NOMO-1 (cell line): ENCODE data around the gene TCN1.
A peak's percentile ranks its signal among the peaks of the same experiment; 100 is the strongest.

Experiments used
- DNase-seq, 2 experiments: peaks; one replicate each; lab custom pipeline; 2025; ENCODE audit not compliant: unreplicated experiment in 2 of 2; lab: John Stamatoyannopoulos, UW

Gene TCN1

DNA sequence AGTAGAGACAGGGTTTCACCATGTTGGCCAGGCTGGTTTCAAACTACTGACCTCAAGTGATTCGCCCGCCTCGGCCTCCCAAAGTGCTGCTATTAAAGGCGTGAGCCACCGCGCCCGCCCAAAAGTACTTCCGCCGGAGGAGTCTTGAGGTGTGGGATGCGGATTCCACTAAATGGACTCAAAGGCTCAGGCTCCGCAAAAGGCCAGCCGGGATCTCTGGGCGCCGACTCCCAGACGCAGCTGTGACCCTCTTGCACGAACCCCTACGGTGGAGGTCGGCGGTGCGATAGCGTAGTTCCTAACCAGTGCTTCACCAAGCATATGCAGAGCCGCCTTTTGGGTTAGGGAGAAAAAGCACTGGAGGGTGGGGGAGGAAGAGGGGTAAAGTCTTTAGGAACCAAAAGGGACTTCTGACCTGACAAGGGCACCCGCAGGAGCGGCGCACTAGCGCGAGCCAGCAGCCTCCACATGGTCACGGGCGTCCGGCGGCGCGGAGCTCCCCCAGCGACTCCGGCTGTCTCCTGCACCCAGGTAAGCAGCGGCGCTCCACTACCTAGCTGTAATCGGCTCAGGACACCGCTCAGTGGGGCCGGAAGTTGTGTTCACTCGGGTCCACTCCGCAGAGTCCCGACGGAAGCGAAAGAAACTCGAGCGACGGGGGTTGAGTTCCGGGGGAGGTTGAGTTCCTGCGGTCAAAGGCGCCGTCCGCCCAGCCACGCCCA is 55.9 kb downstream of the TCN1 start, which contains the start of gene MRPL16:
Gene MRPL16 (minus strand): TSS at position 590 of the 722 bp plus-strand sequence. CDS start 120 bp downstream, at position 470.
- peak; percentile 87 to 88 for DNase-seq

GRCh38 chr11:59807047-59807610 is 59.2 kb downstream of the TCN1 start:
- DNase-seq, result no peak

DNA sequence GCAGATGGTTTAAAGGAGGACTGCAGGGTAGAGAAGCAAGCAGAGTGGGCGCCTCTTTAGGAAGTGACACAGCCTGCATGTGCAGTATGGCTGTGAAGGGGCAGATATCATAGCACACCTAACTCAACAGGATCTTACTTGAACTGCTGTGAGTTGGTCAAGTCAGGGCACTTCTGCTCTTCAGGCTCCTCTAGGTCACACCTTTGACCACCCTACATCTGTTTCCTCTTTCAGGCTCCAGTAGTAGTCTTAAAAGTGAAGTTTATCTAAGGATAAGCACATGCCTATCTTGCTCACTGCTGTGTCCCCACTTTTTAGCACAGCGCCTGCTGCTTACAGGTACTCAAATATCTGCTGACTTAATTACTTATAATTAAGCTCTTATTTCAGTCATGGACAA is 62.2 kb downstream of the TCN1 start:
- DNase-seq, result no peak
